ENCODE measurements around the gene PRPF40B. TPM values are rescaled to one million over a fixed set of nuclear protein-coding genes. Genes with fewer than 3 reads are reported as not detected.

Gene PRPF40B
- total RNA-seq, 4 donors from 2014 or later, result 14.6 to 24.0 (median 18.3) TPM

DNA sequence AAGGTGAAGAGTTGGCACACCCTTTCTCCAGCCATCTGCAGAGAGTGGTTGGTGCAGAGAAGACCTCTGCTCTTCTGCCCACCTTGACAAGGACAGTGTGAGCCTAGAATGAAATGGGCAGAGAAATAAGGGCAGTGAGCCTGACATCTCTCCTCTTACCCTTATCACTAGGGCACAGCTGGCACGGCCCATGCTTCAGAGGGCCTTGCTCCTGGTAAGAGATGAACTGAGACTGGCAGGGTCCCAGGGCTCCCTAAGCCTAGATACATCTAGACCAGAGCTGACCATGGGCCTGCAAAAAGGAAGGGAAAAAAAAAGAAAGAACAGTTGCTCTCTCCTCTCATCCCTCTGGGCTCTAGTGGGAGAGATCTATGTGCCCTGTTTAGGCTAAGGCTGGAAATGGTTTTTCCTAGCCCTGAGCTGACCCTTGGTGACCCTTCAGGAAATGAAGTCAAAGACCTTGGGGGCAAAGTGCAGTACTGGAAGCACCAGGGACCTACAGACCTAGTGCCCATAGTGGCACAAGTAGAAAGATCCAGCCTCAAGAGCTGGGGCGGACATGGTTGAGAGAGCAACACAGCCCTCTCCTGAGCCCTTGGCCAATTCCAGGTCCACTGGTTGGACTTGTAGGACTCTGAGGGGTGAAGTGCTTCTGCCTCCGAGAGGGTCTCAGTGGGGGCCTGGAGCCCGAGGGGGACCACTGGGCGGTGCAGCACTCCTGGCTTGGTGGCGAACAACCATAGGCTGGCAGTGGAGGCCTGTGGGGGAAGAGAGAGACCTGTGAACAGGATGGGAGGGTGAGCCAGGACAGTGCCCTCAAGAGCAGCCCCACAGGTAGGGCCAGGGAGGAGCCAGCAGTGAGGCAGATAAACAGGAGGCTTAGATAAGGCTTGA is 22.0 kb downstream of the PRPF40B start:
- 50% methylated on average over 1 of the region's 6 CpGs; no CpG with 5 or more reads in 1 of the 2 donors for WGBS, 2 donors (ENCODE audit: low coverage in 1 of 2)
- Histone ChIP-seq H3K27ac (peak overlapping the region in 1 of 4 donors; percentile 7), H3K4me3 (no peak overlapping the region), H3K36me3 (peaks cover 0 to 97% of the 10 kb centered on the region in 2 donors), H3K27me3 (no peaks in the 10 kb centered on the region), H3K9me3 (no peaks in the 10 kb centered on the region), H3K4me1 (peaks cover 0 to 38% (median 6%) of the 10 kb centered on the region in 3 donors)
- no peak for ATAC-seq
- no peak for TF ChIP-seq POLR2A (IDR thresholded peaks at IDR 0.05)
- TF ChIP-seq POLR2AphosphoS5 (IDR thresholded peaks at IDR 0.05), result no peak
- TF ChIP-seq EP300 (IDR thresholded peaks at IDR 0.05), result no peak
- TF ChIP-seq, protein P1, sequence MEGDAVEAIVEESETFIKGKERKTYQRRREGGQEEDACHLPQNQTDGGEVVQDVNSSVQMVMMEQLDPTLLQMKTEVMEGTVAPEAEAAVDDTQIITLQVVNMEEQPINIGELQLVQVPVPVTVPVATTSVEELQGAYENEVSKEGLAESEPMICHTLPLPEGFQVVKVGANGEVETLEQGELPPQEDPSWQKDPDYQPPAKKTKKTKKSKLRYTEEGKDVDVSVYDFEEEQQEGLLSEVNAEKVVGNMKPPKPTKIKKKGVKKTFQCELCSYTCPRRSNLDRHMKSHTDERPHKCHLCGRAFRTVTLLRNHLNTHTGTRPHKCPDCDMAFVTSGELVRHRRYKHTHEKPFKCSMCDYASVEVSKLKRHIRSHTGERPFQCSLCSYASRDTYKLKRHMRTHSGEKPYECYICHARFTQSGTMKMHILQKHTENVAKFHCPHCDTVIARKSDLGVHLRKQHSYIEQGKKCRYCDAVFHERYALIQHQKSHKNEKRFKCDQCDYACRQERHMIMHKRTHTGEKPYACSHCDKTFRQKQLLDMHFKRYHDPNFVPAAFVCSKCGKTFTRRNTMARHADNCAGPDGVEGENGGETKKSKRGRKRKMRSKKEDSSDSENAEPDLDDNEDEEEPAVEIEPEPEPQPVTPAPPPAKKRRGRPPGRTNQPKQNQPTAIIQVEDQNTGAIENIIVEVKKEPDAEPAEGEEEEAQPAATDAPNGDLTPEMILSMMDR (IDR thresholded peaks at IDR 0.05), result no peak

DNA sequence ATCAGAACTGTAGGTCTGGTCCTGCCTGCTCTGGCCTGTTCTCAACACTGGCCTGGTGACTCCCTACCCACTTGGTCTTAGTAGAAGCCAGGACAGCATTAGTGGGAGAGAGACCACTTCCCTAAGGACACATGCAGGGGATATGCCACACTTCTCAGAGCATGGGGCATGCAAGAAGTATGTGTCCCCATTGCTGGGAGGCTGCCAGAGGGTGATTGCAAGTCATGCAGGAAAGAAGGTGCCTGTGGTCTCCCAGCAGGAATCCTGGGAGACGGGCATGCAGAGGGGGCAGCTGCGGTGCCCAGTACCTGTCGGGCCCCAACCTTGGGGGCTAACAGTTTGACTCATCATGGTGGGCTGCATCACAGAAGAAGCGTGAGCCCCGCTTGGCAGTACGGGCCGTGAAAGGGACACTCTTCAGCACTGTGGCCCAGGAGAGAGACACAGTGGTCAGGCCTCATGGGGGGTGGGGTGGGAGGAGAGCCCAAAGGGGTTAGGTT is 23.0 kb downstream of the PRPF40B start:
- peak overlapping the region in 1 of 4 donors; percentile 58 for H3K27ac ChIP-seq

DNA sequence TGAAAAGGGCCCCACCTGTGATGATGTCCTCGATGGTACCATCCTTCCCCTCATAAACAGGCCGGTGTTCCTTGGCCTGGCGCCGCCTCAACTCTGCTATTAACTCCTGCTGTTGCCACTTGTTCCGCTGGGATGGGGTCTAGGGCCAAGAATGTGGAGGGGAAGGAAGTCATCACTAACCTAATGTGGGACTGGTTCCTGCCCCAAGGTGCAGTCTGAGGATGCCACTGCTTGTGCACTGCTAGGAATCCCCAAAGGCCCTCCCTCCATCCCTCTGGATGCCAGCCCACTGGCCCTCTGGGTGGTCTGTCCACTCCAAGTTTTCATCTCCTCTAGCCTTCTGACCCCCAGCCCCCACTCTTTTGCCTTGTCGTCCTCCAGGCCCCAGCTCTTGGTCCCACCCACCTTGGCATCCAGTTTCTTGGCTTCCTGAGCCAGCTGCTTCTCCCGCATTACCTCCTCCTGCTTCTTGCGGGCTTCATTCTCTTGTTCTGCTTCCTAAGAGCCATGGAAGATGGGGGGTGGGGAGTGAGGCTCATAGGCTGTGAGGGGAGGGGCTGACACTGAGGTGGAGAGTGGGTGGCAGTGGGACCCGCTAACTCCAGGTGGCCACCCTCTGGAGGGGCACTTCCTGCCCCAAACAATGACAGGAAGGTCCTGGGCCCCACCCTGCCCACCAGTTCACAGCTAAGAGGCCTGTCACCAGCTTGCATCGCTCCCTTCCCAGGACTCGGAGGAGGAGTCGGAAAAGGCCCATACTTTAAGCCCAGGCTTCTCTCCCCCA is 23.7 kb downstream of the PRPF40B start:
- Histone ChIP-seq H3K27me3 (no peaks in the 10 kb centered on the region), H3K27ac (peak overlapping the region in 3 of 4 donors; percentile 43 to 64 (median 58)), H3K9me3 (no peaks in the 10 kb centered on the region), H3K4me3 (no peak overlapping the region), H3K36me3 (peaks cover 0 to 97% of the 10 kb centered on the region in 2 donors), H3K4me1 (peaks cover 0 to 38% (median 6%) of the 10 kb centered on the region in 3 donors)
- TF ChIP-seq, protein P1 (IDR thresholded peaks at IDR 0.05), result no peak
- TF ChIP-seq POLR2AphosphoS5 (IDR thresholded peaks at IDR 0.05) (no peak), EP300 (IDR thresholded peaks at IDR 0.05) (no peak), POLR2A (IDR thresholded peaks at IDR 0.05) (no peak)
- 30 to 70% methylated on average over 2 to 8 of the region's 12 CpGs for WGBS, 2 donors (ENCODE audit: low coverage in 1 of 2)
- ATAC-seq, result peak; percentile 39

More for the DNA sequence above, 23.0 kb downstream of the PRPF40B start:
- WGBS, 2 donors (ENCODE audit: low coverage in 1 of 2), result 81 to 91% methylated on average over 4 to 6 of the region's 7 CpGs
- Histone ChIP-seq H3K4me1 (peaks cover 0 to 38% (median 6%) of the 10 kb centered on the region in 3 donors), H3K9me3 (no peaks in the 10 kb centered on the region), H3K36me3 (peaks cover 0 to 97% of the 10 kb centered on the region in 2 donors), H3K4me3 (no peak overlapping the region), H3K27me3 (no peaks in the 10 kb centered on the region)
- ATAC-seq, result no peak
- TF ChIP-seq EP300 (IDR thresholded peaks at IDR 0.05) (no peak), POLR2A (IDR thresholded peaks at IDR 0.05) (no peak), POLR2AphosphoS5 (IDR thresholded peaks at IDR 0.05) (no peak)
- TF ChIP-seq, protein P1 (IDR thresholded peaks at IDR 0.05), result no peak

DNA sequence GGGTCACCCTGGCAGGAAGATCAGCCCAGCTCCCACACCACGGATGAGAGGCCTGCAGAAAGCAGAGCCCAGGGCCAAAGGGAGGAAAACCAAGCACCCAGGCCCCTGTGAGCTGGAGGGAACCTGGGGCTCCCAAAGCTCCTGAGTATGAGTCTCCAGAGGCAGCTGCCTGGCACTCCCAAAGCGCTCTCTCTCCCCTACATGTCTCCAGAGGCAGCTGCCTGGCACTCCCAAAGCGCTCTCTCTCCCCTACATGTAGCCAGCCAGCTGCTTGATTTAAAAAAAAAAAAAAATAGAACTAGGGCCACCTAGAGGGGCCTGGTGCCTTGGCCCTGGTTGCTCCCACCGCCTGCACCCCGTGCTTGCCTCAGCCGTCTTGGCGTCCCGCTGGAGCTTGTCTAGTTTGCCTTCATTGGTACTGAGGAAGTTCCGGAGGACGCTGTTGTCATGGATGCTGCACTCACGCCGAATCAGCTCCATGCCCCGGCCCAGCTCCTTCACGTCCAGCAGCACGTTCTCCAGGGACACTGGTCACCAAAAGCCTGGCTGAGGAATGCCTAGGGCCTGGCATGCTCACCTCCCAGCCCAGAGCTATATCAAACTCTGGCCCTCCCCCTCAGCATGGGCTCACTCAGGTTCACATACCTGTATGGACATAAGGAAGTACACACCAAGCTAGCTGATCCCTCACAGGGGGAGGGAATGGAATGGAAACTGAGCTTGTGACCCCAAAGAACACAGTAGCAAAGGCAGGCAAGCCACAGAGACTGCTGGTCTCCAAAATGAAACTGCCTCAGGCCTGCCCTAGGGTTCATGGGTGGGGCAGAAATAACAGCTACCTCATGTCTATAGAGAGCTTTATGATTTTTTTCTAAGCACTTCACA is 24.7 kb downstream of the PRPF40B start:
- H3K27me3 ChIP-seq, result no peaks in the 10 kb centered on the region
- no peaks in the 10 kb centered on the region for H3K9me3 ChIP-seq
- H3K36me3 ChIP-seq, result peaks cover 0 to 97% of the 10 kb centered on the region in 2 donors
- peaks cover 0 to 38% (median 6%) of the 10 kb centered on the region in 3 donors for H3K4me1 ChIP-seq
- ATAC-seq, result no peak
- WGBS, 2 donors (ENCODE audit: low coverage in 1 of 2), result 60 to 80% methylated on average over 1 to 2 of the region's 15 CpGs
- peak overlapping the region in 3 of 4 donors; percentile 43 to 64 (median 58) for H3K27ac ChIP-seq
- TF ChIP-seq POLR2AphosphoS5 (IDR thresholded peaks at IDR 0.05) (no peak), POLR2A (IDR thresholded peaks at IDR 0.05) (no peak), EP300 (IDR thresholded peaks at IDR 0.05) (no peak)
- TF ChIP-seq, protein P1 (IDR thresholded peaks at IDR 0.05), result no peak
- no peak overlapping the region for H3K4me3 ChIP-seq
